Stimulated activated naive B cell treated with anti-CD40 and anti-IgM and Interleukin-4, amounts not matched to agents 10 μg/mL and 1 μg/mL and 100 μg/mL, for 72 hours (primary cell): ENCODE measurements around the gene NAA40.

ENCODE experiments used
- ATAC-seq, 2 donors: fragments of 150-1000 bp; cut with Tn5 transposase; replicated peaks; 2 replicates each; pipeline ENCODE4 v1.10.0; 2021; ENCODE audit warnings: moderate library complexity in 1 of 2
- DNase-seq: peaks from one replicate; pipeline ENCODE4 v3.0.0; 2021
- H3K27ac Mint-ChIP-seq: one replicate; pipeline ENCODE4 v1.8.0; 2022; ENCODE audit warnings: mild to moderate bottlenecking, mixed read lengths
- H3K27me3 Mint-ChIP-seq, 2 donors: one replicate each; pipeline ENCODE4 v1.8.0; 2022; ENCODE audit warnings: mixed read lengths in 2 of 2
- H3K36me3 Mint-ChIP-seq, 2 donors: one replicate each; pipeline ENCODE4 v1.8.0; 2022; ENCODE audit warnings: mixed read lengths in 2 of 2, mild to moderate bottlenecking in 1 of 2
- H3K4me1 Mint-ChIP-seq, 2 donors: one replicate each; pipeline ENCODE4 v1.8.0; 2022; ENCODE audit warnings: mixed read lengths in 2 of 2, mild to moderate bottlenecking in 1 of 2
- H3K4me3 Mint-ChIP-seq, 2 donors: one replicate each; pipeline ENCODE4 v1.8.0; 2022; ENCODE audit warnings: mild to moderate bottlenecking in 2 of 2, mixed read lengths in 2 of 2, moderate library complexity in 1 of 2
- H3K9me3 Mint-ChIP-seq, 2 donors: one replicate each; pipeline ENCODE4 v1.8.0; 2022; ENCODE audit warnings: mixed read lengths in 2 of 2, mild to moderate bottlenecking in 1 of 2

The NAA40 gene

GRCh38 chr11:63907808-63908530, 30.8 kb upstream of the NAA40 start:
- ATAC-seq (no peak), DNase-seq (no peak)
- Mint-ChIP-seq H3K9me3 (no peaks in the 10 kb centered on the region), H3K4me1 (peaks cover 3 to 4% of the 10 kb centered on the region in 2 donors), H3K36me3 (peaks cover 48 to 75% of the 10 kb centered on the region in 2 donors), H3K4me3 (no peak overlapping the region), H3K27me3 (no peaks in the 10 kb centered on the region), H3K27ac (peak overlapping the region; percentile 25)

GRCh38 chr11:63908631-63909401, 30.0 kb upstream of the NAA40 start:
- Mint-ChIP-seq H3K27me3 (peaks cover 1 to 3% of the 10 kb centered on the region in 2 donors), H3K4me3 (no peak overlapping the region), H3K36me3 (peaks cover 44 to 66% of the 10 kb centered on the region in 2 donors), H3K4me1 (peaks cover 3 to 4% of the 10 kb centered on the region in 2 donors), H3K27ac (peak overlapping the region; percentile 71), H3K9me3 (no peaks in the 10 kb centered on the region)
- ATAC-seq: no peak
- DNase-seq: no peak

GRCh38 chr11:63909591-63910506, 29.0 kb upstream of the NAA40 start:
- peaks cover 34 to 56% of the 10 kb centered on the region in 2 donors for H3K36me3 Mint-ChIP-seq
- no peaks in the 10 kb centered on the region for H3K9me3 Mint-ChIP-seq
- H3K4me3 Mint-ChIP-seq: no peak overlapping the region
- ATAC-seq (no peak), DNase-seq (no peak)
- H3K27me3 Mint-ChIP-seq: peaks cover 12 to 13% of the 10 kb centered on the region in 2 donors
- H3K4me1 Mint-ChIP-seq: peaks cover 3 to 5% of the 10 kb centered on the region in 2 donors
- H3K27ac Mint-ChIP-seq: peak overlapping the region; percentile 78

GRCh38 chr11:63910675-63911074, 28.1 kb upstream of the NAA40 start:
- Mint-ChIP-seq H3K9me3 (no peaks in the 10 kb centered on the region), H3K27me3 (peaks cover 17 to 19% of the 10 kb centered on the region in 2 donors), H3K36me3 (peaks cover 28 to 48% of the 10 kb centered on the region in 2 donors), H3K27ac (peak overlapping the region; percentile 62), H3K4me1 (peaks cover 6 to 11% of the 10 kb centered on the region in 2 donors), H3K4me3 (no peak overlapping the region)
- ATAC-seq: no peak
- no peak for DNase-seq

- peaks cover 17 to 27% of the 10 kb centered on the region in 2 donors for H3K27me3 Mint-ChIP-seq
- no peaks in the 10 kb centered on the region for H3K9me3 Mint-ChIP-seq
- peaks cover 23 to 41% of the 10 kb centered on the region in 2 donors for H3K36me3 Mint-ChIP-seq
- ATAC-seq (no peak), DNase-seq (no peak)
- H3K4me3 Mint-ChIP-seq: no peak overlapping the region
- H3K27ac Mint-ChIP-seq: peak overlapping the region; percentile 71
- H3K4me1 Mint-ChIP-seq: peaks cover 8 to 17% of the 10 kb centered on the region in 2 donors
Measured at GRCh38 chr11:63911440-63911839, 27.4 kb upstream of the NAA40 start.

- peaks cover 17 to 29% of the 10 kb centered on the region in 2 donors for H3K27me3 Mint-ChIP-seq
- H3K4me1 Mint-ChIP-seq: peaks cover 8 to 16% of the 10 kb centered on the region in 2 donors
- H3K4me3 Mint-ChIP-seq: no peak overlapping the region
- H3K27ac Mint-ChIP-seq: peak overlapping the region; percentile 82
- H3K36me3 Mint-ChIP-seq: peaks cover 22 to 36% of the 10 kb centered on the region in 2 donors
- DNase-seq (no peak), ATAC-seq (no peak)
- no peaks in the 10 kb centered on the region for H3K9me3 Mint-ChIP-seq
Measured at GRCh38 chr11:63911876-63912275, 26.9 kb upstream of the NAA40 start.

- H3K4me3 Mint-ChIP-seq: no peak overlapping the region
- DNase-seq: no peak
- peaks cover 19 to 32% of the 10 kb centered on the region in 2 donors for H3K27me3 Mint-ChIP-seq
- H3K9me3 Mint-ChIP-seq: no peaks in the 10 kb centered on the region
- H3K36me3 Mint-ChIP-seq: peaks cover 18 to 28% of the 10 kb centered on the region in 2 donors
- no peak for ATAC-seq
- H3K4me1 Mint-ChIP-seq: peaks cover 10 to 20% of the 10 kb centered on the region in 2 donors
- H3K27ac Mint-ChIP-seq: no peak overlapping the region
Measured at GRCh38 chr11:63912678-63913077, 26.1 kb upstream of the NAA40 start.

- peaks cover 12 to 17% of the 10 kb centered on the region in 2 donors for H3K36me3 Mint-ChIP-seq
Measured at GRCh38 chr11:63913866-63914830, 24.7 kb upstream of the NAA40 start.

GRCh38 chr11:63914896-63915691, 23.7 kb upstream of the NAA40 start:
- H3K4me3 Mint-ChIP-seq: peak overlapping the region in 1 of 2 donors; percentile 44
- DNase-seq (no peak), ATAC-seq (no peak)
- H3K4me1 Mint-ChIP-seq: peaks cover 14 to 36% of the 10 kb centered on the region in 2 donors
- peaks cover 11 to 15% of the 10 kb centered on the region in 2 donors for H3K36me3 Mint-ChIP-seq
- no peaks in the 10 kb centered on the region for H3K9me3 Mint-ChIP-seq
- H3K27ac Mint-ChIP-seq: no peak overlapping the region
- peaks cover 25 to 41% of the 10 kb centered on the region in 2 donors for H3K27me3 Mint-ChIP-seq

More at GRCh38 chr11:63913866-63914830, 24.7 kb upstream of the NAA40 start:
- peaks cover 15 to 31% of the 10 kb centered on the region in 2 donors for H3K4me1 Mint-ChIP-seq
- H3K4me3 Mint-ChIP-seq: no peak overlapping the region
- DNase-seq (no peak), ATAC-seq (no peak)
- peak overlapping the region; percentile 33 for H3K27ac Mint-ChIP-seq
- peaks cover 25 to 41% of the 10 kb centered on the region in 2 donors for H3K27me3 Mint-ChIP-seq
- H3K9me3 Mint-ChIP-seq: no peaks in the 10 kb centered on the region

- ATAC-seq: peak; percentile 18 to 44
- no peaks in the 10 kb centered on the region for H3K9me3 Mint-ChIP-seq
- H3K36me3 Mint-ChIP-seq: peaks cover 6 to 7% of the 10 kb centered on the region in 2 donors
- peak overlapping the region; percentile 81 for H3K27ac Mint-ChIP-seq
- peak; percentile 33 for DNase-seq
- peaks cover 25 to 41% of the 10 kb centered on the region in 2 donors for H3K27me3 Mint-ChIP-seq
- H3K4me3 Mint-ChIP-seq: peak overlapping the region; percentile 88 to 92
- H3K4me1 Mint-ChIP-seq: peaks cover 13 to 41% of the 10 kb centered on the region in 2 donors
Measured at GRCh38 chr11:63915961-63916836, 22.6 kb upstream of the NAA40 start.

GRCh38 chr11:63916837-63917691, 21.7 kb upstream of the NAA40 start, which contains the start of gene RCOR2:
Gene RCOR2, minus strand, starts transcription at chr11:63917164. Its CDS starts 708 bp downstream, at chr11:63916456.
- Mint-ChIP-seq H3K9me3 (no peaks in the 10 kb centered on the region), H3K36me3 (peaks cover 5% of the 10 kb centered on the region in 2 donors), H3K27ac (peak within 1 kb of the TSS; percentile 81), H3K4me3 (peak within 1 kb of the TSS; percentile 88 to 92), H3K4me1 (peaks cover 13 to 41% of the 10 kb centered on the region in 2 donors), H3K27me3 (peaks cover 25 to 46% of the 10 kb centered on the region in 2 donors)
- ATAC-seq: peak; percentile 45 to 70
- DNase-seq: peak; percentile 62
